AG09319 (cell line): Measurements from ENCODE around the gene LZTS3.

Source experiments
- DNase-seq: peaks from one replicate; pipeline ENCODE4 v3.0.0-alpha.2; 2010; ENCODE audit warnings: low read depth; ENCODE audit errors: extremely low read depth
- CTCF ChIP-seq: IDR thresholded peaks from 2 replicates; pipeline ENCODE4 v1.5.1; 2011; ENCODE audit warnings: low read depth, mild to moderate bottlenecking, inconsistent platforms, low read length, moderate library complexity

Gene LZTS3

GRCh38 chr20:3209257-3209945 is 36.1 kb upstream of the LZTS3 start, which contains the start of gene ITPA:
Gene ITPA (plus strand): TSS chr20:3209498. CDS start chr20:3209552, 54 bp downstream.
- TF ChIP-seq CTCF = no peak
- DNase-seq = no peak

- DNase-seq = no peak
- TF ChIP-seq CTCF = no peak
These were observed 35.5 kb upstream of the LZTS3 start for GRCh38 chr20:3208786-3209256.

- TF ChIP-seq CTCF = no peak
- DNase-seq = peak; percentile 28
These were observed 30.9 kb upstream of the LZTS3 start, which contains the start of gene DDRGK1 for GRCh38 chr20:3204124-3204794. Gene DDRGK1 (minus strand): TSS chr20:3204682. CDS start chr20:3204627, 55 bp downstream.

GRCh38 chr20:3203315-3204123 is 30.2 kb upstream of the LZTS3 start:
- TF ChIP-seq CTCF = no peak
- no peak for DNase-seq

- no peak for DNase-seq
- TF ChIP-seq CTCF = no peak
These were observed 29.6 kb upstream of the LZTS3 start for GRCh38 chr20:3202965-3203314.

GRCh38 chr20:3199976-3200755 is 26.8 kb upstream of the LZTS3 start:
- TF ChIP-seq CTCF = no peak
- DNase-seq = no peak
